Breast epithelium (tissue), 4 donors: ENCODE results near the gene PFDN2. TPM values are rescaled to one million over a fixed set of nuclear protein-coding genes. Genes with fewer than 3 reads are reported as not detected.
A peak's percentile ranks its signal among the peaks of the same experiment; 100 is the strongest.

ENCODE experiments used
- DNase-seq, 2 donors: peaks; one replicate each; pipeline ENCODE4 v3.0.0-alpha.2; 2019; ENCODE audit warnings: low spot score in 2 of 2
- H3K27ac ChIP-seq, 2 donors: fragments of 200-600 bp; sonication (generic) in 1 of 2; one replicate each; pipeline ENCODE4 v1.5.1; 2016 to 2019; ENCODE audit warnings: mild to moderate bottlenecking in 1 of 2
- H3K27me3 ChIP-seq, 2 donors: fragments of 200-600 bp; sonication (generic) in 1 of 2; one replicate each; pipeline versions ENCODE4 v1.5.1 to v1.6.0; 2017 to 2019; ENCODE audit warnings: control low read depth in 1 of 2, mild to moderate bottlenecking in 1 of 2
- H3K36me3 ChIP-seq: fragments of 200-600 bp; one replicate; pipeline ENCODE4 v1.5.1; 2019
- H3K4me1 ChIP-seq, 2 donors: fragments of 200-600 bp; sonication (generic); one replicate each; pipeline ENCODE4 v1.5.1; 2016 to 2019; ENCODE audit warnings: control low read depth in 1 of 2
- H3K4me3 ChIP-seq, 3 donors: fragments of 200-600 bp; sonication (generic); 1 replicate in 2 of 3; 2 replicates in 1 of 3; pipeline ENCODE4 v1.5.1; 2016 to 2019; ENCODE audit warnings: mild to moderate bottlenecking in 3 of 3, moderate library complexity in 2 of 3
- H3K9me3 ChIP-seq, 2 donors: fragments of 200-600 bp; sonication (generic) in 1 of 2; one replicate each; pipeline ENCODE4 v1.5.1; 2016 to 2019; ENCODE audit warnings: control low read depth in 1 of 2
- CTCF ChIP-seq, 3 donors: fragments of 450-650 bp; IDR thresholded peaks; one replicate each; pipeline ENCODE4 v1.5.1; 2016 to 2017; ENCODE audit warnings: antibody characterized with exemption in 3 of 3, mild to moderate bottlenecking in 3 of 3, moderate library complexity in 3 of 3
- POLR2A ChIP-seq: fragments of 450-650 bp; IDR thresholded peaks from one replicate; pipeline ENCODE4 v1.6.1; 2016; ENCODE audit warnings: antibody characterized with exemption, mild to moderate bottlenecking, moderate library complexity
- POLR2AphosphoS5 ChIP-seq, 3 donors: sonication (generic); formaldehyde crosslinking; IDR thresholded peaks; one replicate each; pipeline ENCODE4 v1.6.1; 2017; ENCODE audit warnings: antibody characterized with exemption in 3 of 3
- intact Hi-C: fragments of 100-400 bp; cut with DNase I; formaldehyde crosslinking; loops from one replicate; pipeline ENCODE4 v1.15.1; 2023; ENCODE audit warnings: low total_unique reads
- total RNA-seq, 3 donors: library from RNA; depleted of rRNA; stranded (reverse); fragments of >200 nt; gene quantifications; one replicate each; pipeline ENCODE4 v1.1.0, GENCODE V29; 2016

PFDN2 gene
- total RNA-seq, 3 donors from 2014 or later, result 32.5 to 50.1 (median 37.0) TPM

- TF ChIP-seq POLR2AphosphoS5 (IDR thresholded peaks at IDR 0.05) (no peak), CTCF (IDR thresholded peaks at IDR 0.05) (no peak), POLR2A (no peak)
- peaks cover 0 to 15% of the 10 kb centered on the region in 2 donors for H3K4me1 ChIP-seq
- H3K9me3 ChIP-seq, result no peaks in the 10 kb centered on the region
- DNase-seq, result no peak
- H3K4me3 ChIP-seq, result no peak overlapping the region
- no peaks in the 10 kb centered on the region for H3K36me3 ChIP-seq
- H3K27ac ChIP-seq, result peak overlapping the region; percentile 92 to 98
- no peaks in the 10 kb centered on the region for H3K27me3 ChIP-seq
- intact Hi-C loops, result no loop called here
Measured at GRCh38 chr1:161080441-161081405, 37.1 kb downstream of the PFDN2 start.

- peak overlapping the region; percentile 92 to 98 for H3K27ac ChIP-seq
- intact Hi-C loops, result no loop called here
Measured at GRCh38 chr1:161079436-161080110, 38.3 kb downstream of the PFDN2 start.

GRCh38 chr1:161077426-161077825 lies 40.4 kb downstream of the PFDN2 start:
- no peaks in the 10 kb centered on the region for H3K36me3 ChIP-seq
- no peak overlapping the region for H3K27ac ChIP-seq
- no peaks in the 10 kb centered on the region for H3K9me3 ChIP-seq
- TF ChIP-seq CTCF (IDR thresholded peaks at IDR 0.05) (no peak), POLR2A (no peak), POLR2AphosphoS5 (IDR thresholded peaks at IDR 0.05) (no peak)
- intact Hi-C loops, result no loop called here
- DNase-seq, result no peak
- H3K4me1 ChIP-seq, result peaks cover 0 to 9% of the 10 kb centered on the region in 2 donors
- H3K4me3 ChIP-seq, result no peak overlapping the region
- no peaks in the 10 kb centered on the region for H3K27me3 ChIP-seq

More at GRCh38 chr1:161079436-161080110, 38.3 kb downstream of the PFDN2 start:
- Histone ChIP-seq H3K36me3 (no peaks in the 10 kb centered on the region), H3K4me1 (peaks cover 0 to 15% of the 10 kb centered on the region in 2 donors), H3K9me3 (no peaks in the 10 kb centered on the region), H3K27me3 (no peaks in the 10 kb centered on the region), H3K4me3 (no peak overlapping the region)
- no peak for TF ChIP-seq POLR2A
- TF ChIP-seq POLR2AphosphoS5 (IDR thresholded peaks at IDR 0.05), result no peak
- TF ChIP-seq CTCF (IDR thresholded peaks at IDR 0.05), result no peak
- DNase-seq, result no peak

- no peaks in the 10 kb centered on the region for H3K4me1 ChIP-seq
- DNase-seq, result no peak
- no peaks in the 10 kb centered on the region for H3K36me3 ChIP-seq
- no peak overlapping the region for H3K4me3 ChIP-seq
- intact Hi-C loops, result no loop called here
- no peaks in the 10 kb centered on the region for H3K27me3 ChIP-seq
- no peak for TF ChIP-seq POLR2AphosphoS5 (IDR thresholded peaks at IDR 0.05)
- TF ChIP-seq CTCF (IDR thresholded peaks at IDR 0.05), result no peak
- TF ChIP-seq POLR2A, result no peak
- H3K9me3 ChIP-seq, result no peaks in the 10 kb centered on the region
- H3K27ac ChIP-seq, result no peak overlapping the region
Measured at GRCh38 chr1:161076410-161076809, 41.4 kb downstream of the PFDN2 start.
